LNCaP clone FGC (cell line): ENCODE data around the gene FAM181A.

ENCODE experiments used
- DNase-seq: peaks from one replicate; pipeline ENCODE4 v3.0.0-alpha.2; 2011; ENCODE audit warnings: low read depth
- H3K4me3 ChIP-seq: 2 replicates; pipeline ENCODE4 v1.5.1; 2011; ENCODE audit warnings: mild to moderate bottlenecking, low read depth, low read length, control low read depth
- CTCF ChIP-seq: IDR thresholded peaks from 2 replicates; pipeline ENCODE4 v1.5.1; 2012; ENCODE audit warnings: mild to moderate bottlenecking; ENCODE audit not compliant: control insufficient read depth, insufficient read depth; ENCODE audit errors: extremely low read depth

The FAM181A gene

GRCh38 chr14:93888995-93889394 lies 38.1 kb upstream of the FAM181A start:
- TF ChIP-seq CTCF = no peak
- no peak overlapping the region for H3K4me3 ChIP-seq
- no peak for DNase-seq

- H3K4me3 ChIP-seq = no peak overlapping the region
- no peak for TF ChIP-seq CTCF
- DNase-seq = no peak
These were observed 37.2 kb upstream of the FAM181A start for GRCh38 chr14:93889739-93890483.

GRCh38 chr14:93891756-93892504 lies 35.2 kb upstream of the FAM181A start:
- H3K4me3 ChIP-seq = no peak overlapping the region
- no peak for DNase-seq
- TF ChIP-seq CTCF = no peak

- no peak for TF ChIP-seq CTCF
- no peak overlapping the region for H3K4me3 ChIP-seq
- no peak for DNase-seq
These were observed 34.7 kb upstream of the FAM181A start for GRCh38 chr14:93892505-93892839.

GRCh38 chr14:93892923-93893558 lies 34.1 kb upstream of the FAM181A start:
- no peak overlapping the region for H3K4me3 ChIP-seq
- TF ChIP-seq CTCF = peak; percentile 81
- peak; percentile 10 for DNase-seq

- TF ChIP-seq CTCF = no peak
- no peak for DNase-seq
- H3K4me3 ChIP-seq = no peak overlapping the region
These were observed 33.4 kb upstream of the FAM181A start for GRCh38 chr14:93893661-93894261.
